ENCODE results near the gene MBD2. TPM values are rescaled to one million over a fixed set of nuclear protein-coding genes. Genes with fewer than 3 reads are reported as not detected.
A peak's percentile ranks its signal among the peaks of the same experiment; 100 is the strongest.

The MBD2 gene
- total and polyA plus RNA-seq, 2 donors from 2014 or later, result 79.1 to 123 TPM

DNA sequence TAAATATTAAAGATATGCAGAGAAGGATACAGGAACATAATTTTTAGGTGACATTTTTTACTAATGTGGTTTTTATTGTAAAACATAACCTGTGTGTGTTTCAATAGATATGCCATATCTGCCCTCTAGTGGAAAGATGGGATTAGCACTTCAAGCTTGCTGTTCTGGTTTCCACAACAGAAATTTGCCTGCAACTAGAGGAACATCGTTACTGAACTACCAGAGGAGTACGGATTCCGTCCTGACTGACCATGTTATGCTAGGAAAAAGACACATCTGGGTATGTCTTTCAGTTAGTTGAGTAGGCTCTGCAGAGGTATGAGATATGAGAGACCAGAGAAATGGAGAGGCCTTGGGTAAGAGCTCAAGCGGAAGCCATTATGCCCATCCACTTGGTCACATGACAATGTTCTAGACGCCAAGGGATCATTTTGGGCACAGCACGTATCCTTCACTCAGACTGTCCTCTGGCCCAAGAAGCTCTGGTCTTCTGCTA, 104.9 kb downstream of the MBD2 start:
- Histone ChIP-seq H3K9me3 (ENCODE audit: control insufficient read depth in 2 of 3, insufficient read depth in 1 of 3, low read length in 3 of 3) (no peaks in the 10 kb centered on the region), H3K4me3 (ENCODE audit: low read length in 3 of 3) (peak overlapping the region in 2 of 3 donors; percentile 57 to 78), H3K4me1 (ENCODE audit: control insufficient read depth in 2 of 3, insufficient read depth in 2 of 3, low read depth in 1 of 3, low read length in 3 of 3) (no peaks in the 10 kb centered on the region), H3K27me3 (ENCODE audit: control insufficient read depth, insufficient read depth, low read length) (no peaks in the 10 kb centered on the region), H3K27ac (ENCODE audit: low read depth in 2 of 2, low read length in 2 of 2) (no peak overlapping the region), H3K36me3 (ENCODE audit: control insufficient read depth in 2 of 3, insufficient read depth in 3 of 3, low read length in 3 of 3) (no peaks in the 10 kb centered on the region), H3K9ac (ENCODE audit: low read length in 3 of 3) (peak overlapping the region in 1 of 3 donors; percentile 12)
- TF ChIP-seq, protein P1, sequence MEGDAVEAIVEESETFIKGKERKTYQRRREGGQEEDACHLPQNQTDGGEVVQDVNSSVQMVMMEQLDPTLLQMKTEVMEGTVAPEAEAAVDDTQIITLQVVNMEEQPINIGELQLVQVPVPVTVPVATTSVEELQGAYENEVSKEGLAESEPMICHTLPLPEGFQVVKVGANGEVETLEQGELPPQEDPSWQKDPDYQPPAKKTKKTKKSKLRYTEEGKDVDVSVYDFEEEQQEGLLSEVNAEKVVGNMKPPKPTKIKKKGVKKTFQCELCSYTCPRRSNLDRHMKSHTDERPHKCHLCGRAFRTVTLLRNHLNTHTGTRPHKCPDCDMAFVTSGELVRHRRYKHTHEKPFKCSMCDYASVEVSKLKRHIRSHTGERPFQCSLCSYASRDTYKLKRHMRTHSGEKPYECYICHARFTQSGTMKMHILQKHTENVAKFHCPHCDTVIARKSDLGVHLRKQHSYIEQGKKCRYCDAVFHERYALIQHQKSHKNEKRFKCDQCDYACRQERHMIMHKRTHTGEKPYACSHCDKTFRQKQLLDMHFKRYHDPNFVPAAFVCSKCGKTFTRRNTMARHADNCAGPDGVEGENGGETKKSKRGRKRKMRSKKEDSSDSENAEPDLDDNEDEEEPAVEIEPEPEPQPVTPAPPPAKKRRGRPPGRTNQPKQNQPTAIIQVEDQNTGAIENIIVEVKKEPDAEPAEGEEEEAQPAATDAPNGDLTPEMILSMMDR (IDR thresholded peaks at IDR 0.05; ENCODE audit: borderline replicate concordance, extremely low read depth, insufficient read depth), result peak; percentile 72
- peak in 3 of 5 donors; percentile 48 to 81 (median 80) for DNase-seq
- intact Hi-C loops (cut with DNase I), result no loop called here
- peak; percentile 94 for FAIRE-seq

DNA sequence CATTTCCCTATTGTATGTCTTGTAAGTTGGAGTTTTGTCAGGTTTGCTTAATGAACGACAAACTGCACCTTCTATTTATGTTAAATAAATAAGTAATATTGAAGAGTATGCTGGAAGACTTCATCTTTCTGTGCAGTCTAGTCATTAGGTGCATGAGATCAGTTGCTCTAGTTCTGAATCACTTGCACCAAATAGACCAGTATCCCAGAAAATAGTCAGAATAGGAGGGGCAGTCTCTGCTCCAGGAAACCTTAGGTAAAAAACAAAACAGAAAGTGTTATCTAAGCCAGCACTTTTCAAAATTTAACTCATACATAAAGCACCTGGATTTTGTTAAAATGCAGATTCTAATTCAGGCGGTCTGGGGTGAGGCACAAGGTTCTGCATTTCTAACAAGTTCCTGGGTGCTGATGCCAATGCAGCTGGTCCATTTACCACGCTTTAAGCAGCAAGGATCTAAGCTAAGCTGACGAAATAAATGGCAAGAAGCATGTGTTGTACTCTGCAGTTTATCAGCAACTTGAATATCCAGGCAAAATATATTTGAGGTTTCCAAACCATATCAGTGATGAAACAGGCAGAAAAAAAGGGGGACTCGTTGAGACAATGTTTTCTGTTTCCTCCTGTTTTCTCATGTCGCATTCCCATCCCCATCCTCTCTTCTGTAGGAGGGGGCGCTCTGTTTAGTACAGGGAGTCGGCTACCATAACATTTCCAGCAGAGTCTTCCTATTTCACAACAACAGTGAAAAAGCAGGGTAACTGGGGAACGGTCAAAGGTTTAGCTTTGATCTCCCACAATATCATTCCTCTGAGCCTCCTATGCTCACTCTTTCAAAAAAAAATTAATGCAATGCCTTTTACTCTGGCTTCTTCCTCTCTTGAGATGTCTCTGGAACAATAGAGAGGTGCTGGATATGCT, 106.4 kb downstream of the MBD2 start:
- FAIRE-seq, result no peak
- no peaks in the 10 kb centered on the region for H3K4me1 ChIP-seq (ENCODE audit: control insufficient read depth in 2 of 3, insufficient read depth in 2 of 3, low read depth in 1 of 3, low read length in 3 of 3)
- DNase-seq, result no peak

DNA sequence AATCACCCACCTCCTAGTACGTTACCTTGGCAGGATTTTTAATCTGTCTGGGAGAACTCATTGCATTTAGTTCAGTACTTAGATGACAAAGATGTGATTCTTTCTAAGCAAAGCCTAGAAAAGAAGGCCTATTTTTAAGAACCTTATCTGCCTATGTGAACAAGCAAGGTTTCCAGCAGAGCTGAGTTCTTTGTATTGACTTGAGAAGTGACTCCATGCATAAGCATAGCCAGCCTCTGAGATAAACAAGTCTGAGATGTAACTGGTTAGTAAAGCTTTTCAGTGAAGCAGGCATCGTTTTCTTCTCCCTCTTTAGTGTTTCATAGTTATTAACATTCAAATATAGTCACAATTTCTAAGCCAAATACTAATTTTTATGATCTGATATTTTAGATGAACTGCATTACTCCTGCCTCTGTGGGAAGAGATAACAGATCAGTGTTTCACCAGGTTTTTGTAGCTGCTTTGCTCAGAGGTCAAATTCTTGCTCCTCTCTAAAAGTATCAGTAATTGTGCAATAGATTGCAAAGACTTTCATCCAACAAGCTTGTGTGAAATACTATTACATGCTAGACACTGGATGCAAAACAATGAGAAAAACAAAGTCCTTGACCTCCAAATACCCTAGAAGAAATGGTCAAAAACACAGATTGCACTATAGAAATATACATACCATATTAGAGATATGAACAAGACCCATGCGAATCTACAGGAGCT, 107.8 kb downstream of the MBD2 start:
- Histone ChIP-seq H3K4me1 (ENCODE audit: control insufficient read depth in 2 of 3, insufficient read depth in 2 of 3, low read depth in 1 of 3, low read length in 3 of 3) (no peaks in the 10 kb centered on the region), H3K4me3 (ENCODE audit: low read length in 3 of 3) (no peak overlapping the region), H3K27me3 (ENCODE audit: control insufficient read depth, insufficient read depth, low read length) (no peaks in the 10 kb centered on the region), H3K9me3 (ENCODE audit: control insufficient read depth in 2 of 3, insufficient read depth in 1 of 3, low read length in 3 of 3) (no peaks in the 10 kb centered on the region), H3K27ac (ENCODE audit: low read depth in 2 of 2, low read length in 2 of 2) (no peak overlapping the region), H3K9ac (ENCODE audit: low read length in 3 of 3) (no peak overlapping the region), H3K36me3 (ENCODE audit: control insufficient read depth in 2 of 3, insufficient read depth in 3 of 3, low read length in 3 of 3) (no peaks in the 10 kb centered on the region)
- TF ChIP-seq, protein P1 (IDR thresholded peaks at IDR 0.05; ENCODE audit: borderline replicate concordance, extremely low read depth, insufficient read depth), result no peak
- DNase-seq (no peak), FAIRE-seq (no peak)
- intact Hi-C loops (cut with DNase I), result no loop called here

More for the DNA sequence above, 106.4 kb downstream of the MBD2 start:
- H3K27ac ChIP-seq (ENCODE audit: low read depth in 2 of 2, low read length in 2 of 2), result no peak overlapping the region
- H3K36me3 ChIP-seq (ENCODE audit: control insufficient read depth in 2 of 3, insufficient read depth in 3 of 3, low read length in 3 of 3), result no peaks in the 10 kb centered on the region
- H3K27me3 ChIP-seq (ENCODE audit: control insufficient read depth, insufficient read depth, low read length), result no peaks in the 10 kb centered on the region
- no peak overlapping the region for H3K4me3 ChIP-seq (ENCODE audit: low read length in 3 of 3)
- TF ChIP-seq, protein P1 (IDR thresholded peaks at IDR 0.05; ENCODE audit: borderline replicate concordance, extremely low read depth, insufficient read depth), result no peak
- intact Hi-C loops (cut with DNase I), result no loop called here
- no peaks in the 10 kb centered on the region for H3K9me3 ChIP-seq (ENCODE audit: control insufficient read depth in 2 of 3, insufficient read depth in 1 of 3, low read length in 3 of 3)
- H3K9ac ChIP-seq (ENCODE audit: low read length in 3 of 3), result no peak overlapping the region
